GM21619 (cell line): Measurements from ENCODE around the gene ZNF282.
A peak's percentile ranks its signal among the peaks of the same experiment; 100 is the strongest.
"Not testable (repeated sequence)": the region's sequence is repeated elsewhere in the genome, so short reads cannot be mapped to it uniquely, and the experiment has no call there.

Experiments
- ATAC-seq: cut with Tn5 transposase; IDR thresholded peaks from one replicate; pipeline ENCODE4 v1.9.1; 2021; ENCODE audit not compliant: unreplicated experiment

ZNF282 gene

GRCh38 chr7:149224352-149224751 lies 29.0 kb downstream of the ZNF282 start:
- no peak for ATAC-seq

GRCh38 chr7:149225106-149225505 lies 29.8 kb downstream of the ZNF282 start:
- ATAC-seq, result no peak

- ATAC-seq, result no peak
These were observed 30.3 kb downstream of the ZNF282 start for GRCh38 chr7:149225656-149226055.

- not testable (repeated sequence) for ATAC-seq
These were observed 31.0 kb downstream of the ZNF282 start for GRCh38 chr7:149226366-149226765.

GRCh38 chr7:149226840-149227494 lies 31.6 kb downstream of the ZNF282 start:
- no peak for ATAC-seq

- no peak for ATAC-seq
These were observed 33.6 kb downstream of the ZNF282 start for GRCh38 chr7:149228831-149229471.

GRCh38 chr7:149229526-149229925 lies 34.2 kb downstream of the ZNF282 start:
- no peak for ATAC-seq

- ATAC-seq, result no peak
These were observed 37.0 kb downstream of the ZNF282 start for GRCh38 chr7:149232362-149232761.

- ATAC-seq, result not testable (repeated sequence)
These were observed 38.4 kb downstream of the ZNF282 start for GRCh38 chr7:149233655-149234204.

GRCh38 chr7:149237502-149237901 lies 42.2 kb downstream of the ZNF282 start:
- ATAC-seq, result no peak

- no peak for ATAC-seq
These were observed 42.7 kb downstream of the ZNF282 start for GRCh38 chr7:149238051-149238450.

- ATAC-seq, result peak; percentile 99
These were observed 44.2 kb downstream of the ZNF282 start, which contains the start of gene ZNF212 for GRCh38 chr7:149239345-149240143. ZNF212 (plus strand) TSS chr7:149239651; CDS start chr7:149239779, 128 bp downstream.

GRCh38 chr7:149240637-149241036 lies 45.3 kb downstream of the ZNF282 start:
- ATAC-seq, result no peak

- ATAC-seq, result no peak
These were observed 46.4 kb downstream of the ZNF282 start for GRCh38 chr7:149241696-149242095.

- peak; percentile 56 for ATAC-seq
These were observed 49.9 kb downstream of the ZNF282 start for GRCh38 chr7:149245244-149245643.

GRCh38 chr7:149245744-149246143 lies 50.4 kb downstream of the ZNF282 start:
- ATAC-seq, result peak; percentile 24

GRCh38 chr7:149248777-149249176 lies 53.4 kb downstream of the ZNF282 start:
- no peak for ATAC-seq

- ATAC-seq, result not testable (repeated sequence)
These were observed 54.8 kb downstream of the ZNF282 start for GRCh38 chr7:149250151-149250550.

- not testable (repeated sequence) for ATAC-seq
These were observed 56.2 kb downstream of the ZNF282 start for GRCh38 chr7:149251518-149251917.

GRCh38 chr7:149252378-149252777 lies 57.0 kb downstream of the ZNF282 start:
- ATAC-seq, result no peak

- no peak for ATAC-seq
These were observed 58.3 kb downstream of the ZNF282 start for GRCh38 chr7:149253665-149254064.
